ENCODE data around the gene UPK1B.
"Not testable (repeated sequence)": the region's sequence is repeated elsewhere in the genome, so short reads cannot be mapped to it uniquely, and the experiment has no call there.

UPK1B gene

GRCh38 chr3:119227070-119227850, 53.9 kb downstream of the UPK1B start:
- no peak for DNase-seq

DNA sequence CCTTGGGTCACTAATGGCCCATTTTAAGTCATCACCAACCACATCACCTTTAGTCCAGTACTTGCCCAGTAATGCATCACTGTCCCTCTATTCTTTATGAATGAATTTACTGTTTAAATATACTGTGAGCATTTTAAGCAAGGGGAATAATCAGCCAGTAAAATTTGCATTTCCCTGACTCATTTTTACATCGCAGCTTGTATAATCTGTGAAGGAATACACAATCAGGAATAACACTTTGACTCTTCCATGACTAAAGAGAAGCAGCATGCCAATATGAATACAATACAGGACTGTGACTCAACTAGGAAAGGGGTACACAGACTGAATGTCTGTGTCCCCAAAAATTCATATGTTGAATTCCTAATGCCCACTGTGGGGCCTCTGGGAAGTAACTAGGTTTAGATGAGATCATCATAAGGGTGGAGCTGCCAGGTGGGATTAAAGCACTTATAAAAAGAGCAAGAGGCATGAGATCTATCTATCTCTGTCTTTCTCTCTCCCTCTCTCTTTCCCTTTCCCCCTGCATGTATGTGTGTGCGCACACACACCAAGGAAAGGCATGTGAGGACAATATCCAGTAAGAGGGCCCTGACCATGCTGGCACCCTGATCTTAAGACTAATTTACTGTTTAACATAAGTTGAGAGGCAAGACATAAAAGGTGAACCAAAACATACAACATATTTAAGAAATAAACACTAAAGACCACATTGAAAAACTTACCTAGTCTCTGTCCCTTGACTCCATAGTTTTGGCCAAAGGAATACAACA, 55.2 kb downstream of the UPK1B start:
- DNase-seq = no peak

DNA sequence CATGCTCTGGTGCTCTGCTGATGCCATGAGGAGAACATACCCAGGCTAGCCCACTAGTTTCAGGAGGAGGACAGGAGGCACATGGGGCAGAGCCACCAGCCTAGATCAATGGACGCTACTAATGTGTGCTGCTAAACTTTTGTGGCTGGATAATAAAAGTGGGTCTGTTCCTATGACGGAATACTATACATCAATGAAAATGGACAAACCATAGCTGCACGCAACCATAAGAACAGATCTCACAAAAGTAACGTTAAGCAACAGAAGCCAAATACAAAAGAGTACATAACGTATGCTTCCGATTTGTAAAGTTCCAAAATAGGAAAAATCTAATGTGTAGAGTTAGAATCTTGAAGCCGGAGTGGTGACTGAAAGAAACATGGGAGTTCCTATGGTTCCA, 55.8 kb downstream of the UPK1B start:
- DNase-seq = no peak

DNA sequence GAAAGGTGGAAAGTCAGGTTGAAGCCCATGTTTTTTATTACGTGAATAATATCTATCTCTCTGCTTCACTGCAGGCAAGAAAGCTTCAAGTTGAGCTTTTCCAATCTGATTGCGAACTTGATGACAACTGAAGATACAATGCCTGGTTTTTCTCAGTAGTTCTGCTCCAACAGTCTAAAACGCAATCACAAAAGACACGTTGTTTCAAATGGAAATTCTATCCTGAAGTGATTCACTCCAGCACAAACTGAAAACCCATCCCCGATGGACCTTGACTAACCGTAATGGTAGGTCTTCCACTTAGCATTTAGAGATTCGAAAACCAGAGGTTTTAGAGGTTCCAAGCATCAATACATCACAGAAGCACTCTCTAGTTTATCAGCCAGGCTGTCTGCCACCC, 56.7 kb downstream of the UPK1B start:
- no peak for DNase-seq

DNA sequence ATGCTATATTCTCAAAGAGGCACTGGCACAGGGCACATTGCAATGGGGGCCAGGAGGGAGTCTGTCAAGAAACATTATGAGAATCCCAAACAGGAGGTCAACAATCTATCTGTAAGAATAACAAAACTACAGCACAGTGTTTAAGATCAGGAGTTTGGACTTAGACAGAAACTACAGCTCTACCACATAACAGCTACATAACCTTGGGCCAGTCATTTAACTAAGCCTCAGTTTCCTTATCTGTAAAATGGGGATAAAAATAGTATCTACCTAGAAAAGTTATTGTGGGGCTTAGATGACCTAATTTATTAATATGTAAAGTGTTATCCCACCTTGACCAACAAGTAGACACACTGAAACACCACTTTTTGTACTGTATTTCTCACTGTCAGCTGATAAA, 57.3 kb downstream of the UPK1B start:
- DNase-seq = no peak

- no peak for DNase-seq
Measured at GRCh38 chr3:119234610-119235009, 61.2 kb downstream of the UPK1B start.

- DNase-seq = no peak
Measured at GRCh38 chr3:119235151-119235550, 61.8 kb downstream of the UPK1B start.

DNA sequence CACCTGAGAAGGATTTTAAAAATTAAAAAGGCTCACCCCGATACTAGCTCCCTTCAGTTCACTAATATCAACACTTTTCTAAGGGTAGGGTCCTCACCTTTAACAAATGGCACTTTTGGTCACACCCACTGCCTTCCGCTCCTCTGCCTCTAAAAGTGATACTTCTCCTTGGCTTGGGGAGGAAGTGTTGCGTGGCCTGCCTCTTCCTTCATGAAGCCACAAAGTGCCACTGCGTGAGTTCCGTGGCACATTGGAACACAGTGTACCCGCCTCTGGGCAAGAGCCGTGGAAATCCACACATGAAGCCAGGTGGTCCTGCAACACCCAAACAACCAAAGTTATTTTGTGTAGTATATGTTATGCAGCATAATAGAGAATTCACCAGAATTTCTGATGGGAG, 63.4 kb downstream of the UPK1B start:
- DNase-seq = peak; percentile 48

- no peak for DNase-seq
Measured at GRCh38 chr3:119237299-119237698, 63.9 kb downstream of the UPK1B start.

- no peak for DNase-seq
Measured at GRCh38 chr3:119238363-119238762, 65.0 kb downstream of the UPK1B start.

GRCh38 chr3:119239206-119239820, 65.9 kb downstream of the UPK1B start:
- no peak for DNase-seq

DNA sequence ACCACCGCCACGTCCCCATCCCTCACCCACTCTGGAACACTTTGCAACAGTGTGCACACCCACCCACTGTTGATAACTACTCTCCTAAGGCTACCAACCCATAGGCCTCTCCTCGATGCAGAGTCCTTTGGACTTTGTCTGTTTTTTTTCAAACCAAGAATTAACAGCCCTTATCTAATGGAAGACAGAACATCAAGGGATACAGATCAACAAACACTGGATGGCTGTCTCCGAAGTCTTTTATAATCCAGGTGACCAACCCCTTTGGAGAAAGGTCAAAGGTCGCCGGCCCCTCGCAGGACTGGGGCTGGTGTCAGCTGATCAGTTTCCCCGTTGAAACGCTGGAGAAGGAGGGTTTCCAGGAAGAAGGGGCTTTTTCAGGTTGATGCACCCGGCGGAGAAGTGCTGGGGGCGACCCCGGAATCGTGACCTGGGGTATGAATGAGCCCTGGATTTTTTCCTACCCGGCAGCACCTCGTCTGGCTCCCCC, 66.7 kb downstream of the UPK1B start:
- DNase-seq = peak; percentile 59

DNA sequence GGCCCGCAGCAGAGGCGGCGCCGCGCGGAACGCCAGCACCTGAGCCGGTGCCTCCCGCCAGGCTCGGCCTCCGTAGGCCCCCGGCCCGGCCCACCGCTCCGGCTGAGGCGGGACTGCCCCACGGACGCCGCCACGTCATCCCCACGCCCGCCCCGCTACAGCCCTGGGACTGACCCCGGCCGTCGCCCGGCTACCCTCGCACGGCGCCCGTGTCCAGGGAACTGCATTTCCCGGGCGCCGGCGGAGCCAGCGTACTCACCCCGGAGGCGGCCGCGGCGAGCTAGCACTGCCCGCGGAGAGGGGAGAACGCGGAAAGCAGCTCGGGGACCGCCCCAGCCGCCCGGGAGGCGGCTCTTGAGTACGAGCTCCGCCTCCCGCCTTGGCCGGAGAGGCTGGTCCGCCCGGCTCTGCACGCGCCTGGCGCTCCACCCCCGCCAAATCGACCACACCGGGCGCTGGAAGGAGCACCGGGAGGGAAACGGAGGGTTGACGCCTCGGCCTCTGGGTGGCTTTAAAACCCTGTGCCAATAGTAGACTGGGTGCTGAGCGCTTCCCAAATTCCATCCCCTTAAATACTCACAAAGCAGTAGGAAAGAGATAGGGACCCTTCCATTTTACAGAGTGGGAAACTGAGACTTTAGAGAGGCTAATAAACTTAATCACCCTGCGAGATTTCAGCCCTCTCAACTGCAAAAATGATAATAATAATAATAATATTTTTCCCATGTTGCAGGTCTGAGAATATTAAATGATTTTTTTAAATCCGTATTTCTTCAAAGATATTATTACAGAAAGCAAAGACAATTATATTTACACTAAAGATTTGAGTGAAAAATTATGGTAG, 67.4 kb downstream of the UPK1B start, which contains the start of gene B4GALT4:
B4GALT4 (minus strand) TSS at position 288 of the 844 bp plus-strand sequence. CDS start 10,779 bp downstream, outside the sequence.
- DNase-seq = peak; percentile 89

- DNase-seq = not testable (repeated sequence)
Measured at GRCh38 chr3:119242387-119243057, 69.1 kb downstream of the UPK1B start.

GRCh38 chr3:119243058-119243529, 69.7 kb downstream of the UPK1B start:
- DNase-seq = not testable (repeated sequence)

DNA sequence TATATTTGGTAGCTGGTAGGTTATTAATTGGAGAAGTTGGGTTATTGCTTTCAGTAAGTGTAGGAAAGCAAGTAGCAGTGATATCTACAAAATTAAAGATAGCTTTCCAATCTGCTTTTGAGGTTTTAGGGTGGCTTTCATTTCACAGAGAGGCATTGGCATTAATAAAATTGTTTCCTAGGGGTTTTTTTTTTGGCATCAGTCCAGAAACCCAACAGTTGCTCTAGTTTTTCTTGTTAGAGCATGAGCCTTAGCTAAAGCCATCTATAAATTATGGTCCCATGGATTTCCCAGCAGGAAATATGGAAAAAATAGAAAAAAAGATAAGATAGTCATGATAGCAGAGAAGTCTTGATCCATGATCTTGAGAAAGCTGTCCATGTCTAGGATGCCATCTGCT, 70.3 kb downstream of the UPK1B start:
- no peak for DNase-seq

DNA sequence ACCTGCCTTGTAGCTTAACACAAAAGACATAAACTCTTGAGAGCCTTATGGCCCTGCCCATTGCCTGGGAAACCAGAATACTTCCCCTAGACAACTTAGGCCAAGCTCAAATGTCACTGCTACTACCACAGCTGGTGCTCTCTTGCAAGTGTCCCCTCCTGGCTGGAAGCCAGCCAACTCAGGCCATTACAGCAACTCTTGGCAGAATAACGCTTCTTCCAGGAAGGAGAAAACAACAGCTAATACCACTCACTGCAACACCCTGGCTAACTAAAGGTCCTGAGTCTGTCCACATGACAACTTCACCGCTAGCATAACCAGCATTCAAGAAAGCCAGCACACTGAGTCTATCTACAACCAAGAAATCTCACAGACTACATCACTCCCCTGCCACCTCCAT, 72.4 kb downstream of the UPK1B start:
- DNase-seq = no peak
